B cell (primary cell): ENCODE data around the gene BST2. TPM values are rescaled to one million over a fixed set of nuclear protein-coding genes. Genes with fewer than 3 reads are reported as not detected.

Experiments used
- ATAC-seq: fragments of 200-7000 bp; cut with Tn5 transposase; one replicate; pipeline ENCODE4 v1.10.0; 2021; ENCODE audit warnings: low read depth, mild to moderate bottlenecking, moderate number of reproducible peaks, moderate library complexity
- CTCF ChIA-PET: fragments of 350-600 bp; sonication (Branson Sonifier 250); formaldehyde crosslinking; loops from one replicate; lab custom pipeline; 2021; ENCODE audit warnings: antibody characterized with exemption, inconsistent platforms; lab: Charles Lee
- POLR2A ChIA-PET: fragments of 350-600 bp; sonication (Branson Sonifier 250); formaldehyde crosslinking; loops from one replicate; lab custom pipeline; 2021; ENCODE audit warnings: antibody characterized with exemption; lab: Charles Lee
- DNase-seq: peaks from one replicate; pipeline ENCODE4 v3.0.0; 2013
- H2AFZ ChIP-seq: 2 replicates; pipeline ENCODE4 v1.6.1; 2012; ENCODE audit warnings: mild to moderate bottlenecking, low read depth, low read length; ENCODE audit not compliant: insufficient read depth, poor library complexity, severe bottlenecking
- H3K27ac ChIP-seq, 2 donors: 1 replicate in 1 of 2; 2 replicates in 1 of 2; pipeline ENCODE4 v1.5.1; 2012 to 2013; ENCODE audit warnings: low read length in 2 of 2, mild to moderate bottlenecking in 2 of 2, moderate library complexity in 1 of 2
- H3K27me3 ChIP-seq, 4 experiments: fragments of 200-600 bp in 1 of 4; sonication (generic) in 1 of 4; replicated peaks in 1 of 4; 1 replicate in 2 of 4; 2 replicates in 2 of 4; pipeline versions ENCODE4 v1.6.1 to v1.7.0; 2013 to 2016; ENCODE audit warnings: low read length in 3 of 4, mild to moderate bottlenecking in 2 of 4, mixed read lengths in 1 of 4, moderate library complexity in 1 of 4; ENCODE audit not compliant: insufficient read depth in 4 of 4, control insufficient read depth in 3 of 4; ENCODE audit errors: control extremely low read depth in 1 of 4
- H3K36me3 ChIP-seq, 2 experiments: replicated peaks in 1 of 2; 1 replicate in 1 of 2; 2 replicates in 1 of 2; pipeline versions ENCODE4 v1.6.1 to v1.7.1; 2013; ENCODE audit warnings: low read length in 1 of 2; ENCODE audit not compliant: insufficient read depth in 2 of 2, control insufficient read depth in 1 of 2; ENCODE audit errors: control extremely low read depth in 1 of 2, extremely low read depth in 1 of 2
- H3K4me1 ChIP-seq, 2 donors: fragments of 200-600 bp in 1 of 2; sonication (generic) in 1 of 2; 1 replicate in 1 of 2; 2 replicates in 1 of 2; pipeline versions ENCODE4 v1.5.1 to v1.6.1; 2013 to 2017; ENCODE audit warnings: low read length in 2 of 2; ENCODE audit not compliant: control insufficient read depth in 2 of 2, insufficient read depth in 2 of 2
- H3K4me2 ChIP-seq: replicated peaks from 2 replicates; pipeline ENCODE3; 2012; ENCODE audit warnings: mild to moderate bottlenecking, low read depth, low read length; ENCODE audit not compliant: poor library complexity, severe bottlenecking
- H3K4me3 ChIP-seq, 5 experiments: fragments of 200-600 bp in 1 of 5; sonication (generic) in 1 of 5; 1 replicate in 3 of 5; 2 replicates in 2 of 5; pipeline versions ENCODE4 v1.5.1 to v1.7.0; 2011 to 2016; ENCODE audit warnings: low read length in 4 of 5, mild to moderate bottlenecking in 4 of 5, low read depth in 2 of 5, control low read depth in 1 of 5, moderate library complexity in 1 of 5; ENCODE audit not compliant: insufficient read depth in 1 of 5; ENCODE audit errors: control extremely low read depth in 1 of 5, extremely low read depth in 1 of 5
- H3K79me2 ChIP-seq: fragments of 200-600 bp; sonication (generic); one replicate; pipeline ENCODE4 v1.6.0; 2016; ENCODE audit warnings: low read length; ENCODE audit not compliant: control insufficient read depth, insufficient read depth
- H3K9ac ChIP-seq: fragments of 200-600 bp; sonication (generic); 2 replicates; pipeline ENCODE4 v1.6.1; 2017; ENCODE audit warnings: mild to moderate bottlenecking, low read length, moderate library complexity
- H3K9me3 ChIP-seq, 3 donors: one replicate each; pipeline versions ENCODE4 v1.6.1 to v1.7.1; 2013; ENCODE audit warnings: low read length in 2 of 3; ENCODE audit not compliant: control insufficient read depth in 2 of 3, insufficient read depth in 1 of 3; ENCODE audit errors: control extremely low read depth in 1 of 3
- H4K20me1 ChIP-seq: 2 replicates; pipeline ENCODE4 v1.6.0; 2012; ENCODE audit warnings: mild to moderate bottlenecking, low read length; ENCODE audit not compliant: insufficient read depth, control insufficient read depth, poor library complexity, severe bottlenecking
- H3K27ac Mint-ChIP-seq: one replicate; pipeline ENCODE4 v1.8.0; 2021; ENCODE audit warnings: mixed read lengths
- H3K27me3 Mint-ChIP-seq: one replicate; pipeline ENCODE4 v1.8.0; 2021; ENCODE audit warnings: mixed read lengths
- H3K4me1 Mint-ChIP-seq: one replicate; pipeline ENCODE4 v1.8.0; 2021; ENCODE audit warnings: mixed read lengths
- H3K4me3 Mint-ChIP-seq: one replicate; pipeline ENCODE4 v1.8.0; 2021; ENCODE audit warnings: mixed read lengths
- H3K9me3 Mint-ChIP-seq: one replicate; pipeline ENCODE4 v1.8.0; 2022; ENCODE audit warnings: mixed read lengths; ENCODE audit not compliant: insufficient read depth
- EZH2 ChIP-seq: IDR thresholded peaks from 2 replicates; pipeline ENCODE4 v1.6.1; 2012; ENCODE audit warnings: borderline replicate concordance, low read depth, mild to moderate bottlenecking, moderate library complexity, low read length; ENCODE audit not compliant: insufficient read depth, poor library complexity, severe bottlenecking
- WGBS: methylation state at CpG from one replicate; pipeline ENCODE4 v1.1.5; 2013; ENCODE audit warnings: missing lambda C conversion rate; ENCODE audit not compliant: insufficient coverage; 5-methylcytosine and 5-hydroxymethylcytosine counted together
- intact Hi-C: fragments of 100-400 bp; cut with micrococcal nuclease; formaldehyde crosslinking; loops from one replicate; pipeline ENCODE4 v1.10.0; 2022
- polyA plus RNA-seq: library from polyadenylated mRNA; depleted of rRNA; stranded (reverse); fragments of >200 nt; gene quantifications from 2 replicates; pipeline ENCODE4 v1.2.3, GENCODE V29; 2012
- total RNA-seq, 2 donors: library from RNA; stranded (reverse); fragments of 120-200 nt in 1 of 2; gene quantifications; 1 replicate in 1 of 2; 2 replicates in 1 of 2; pipeline versions ENCODE4 v1.2.3 to v1.2.4, GENCODE V29; 2013 to 2022
- TF ChIP-seq, protein P1 (sequence below): fragments of 200-600 bp; IDR thresholded peaks from one replicate; pipeline ENCODE4 v1.8.0; 2022; ENCODE audit warnings: antibody characterized with exemption, mild to moderate bottlenecking

BST2 gene
- total and polyA plus RNA-seq, 2 donors (not counting 1 experiment from before 2014, with no cell fraction given) = 59.7 to 79.5 TPM

DNA sequence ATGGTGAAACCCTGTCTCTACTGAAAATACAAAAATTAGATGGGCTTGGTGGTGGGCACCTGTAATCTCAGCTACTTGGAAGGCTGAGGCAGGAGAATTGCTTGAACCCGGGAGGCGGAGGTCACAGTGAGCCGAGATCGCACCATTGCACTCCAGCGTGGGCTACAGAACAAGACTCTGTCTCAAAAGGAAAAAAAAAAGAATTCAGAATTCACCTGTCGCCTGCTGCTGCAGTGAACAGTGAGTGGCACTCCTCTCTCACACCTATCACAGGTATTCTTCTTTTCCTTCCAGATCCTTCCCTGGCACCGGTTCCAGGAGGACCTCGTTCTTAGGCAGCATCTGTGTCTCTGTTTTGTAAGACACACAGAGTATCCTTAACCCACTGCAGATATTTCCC lies 8.7 kb upstream of the BST2 start:
- ChIA-PET POLR2A (no interaction called here), CTCF (interaction anchor here (2.2 kb wide), 1 partner anchor 28 kb away, joined by 7 read pairs; no protein-coding TSS in a partner anchor)
- Mint-ChIP-seq H3K4me1 (peaks cover 3% of the 10 kb centered on the region), H3K27me3 (no peaks in the 10 kb centered on the region), H3K4me3 (no peak overlapping the region), H3K27ac (no peak overlapping the region), H3K9me3 (no peaks in the 10 kb centered on the region)
- H3K27me3 ChIP-seq = no peaks in the 10 kb centered on the region
- H3K9me3 ChIP-seq = no peaks in the 10 kb centered on the region
- no peak overlapping the region for H3K4me3 ChIP-seq
- TF ChIP-seq, protein P1, sequence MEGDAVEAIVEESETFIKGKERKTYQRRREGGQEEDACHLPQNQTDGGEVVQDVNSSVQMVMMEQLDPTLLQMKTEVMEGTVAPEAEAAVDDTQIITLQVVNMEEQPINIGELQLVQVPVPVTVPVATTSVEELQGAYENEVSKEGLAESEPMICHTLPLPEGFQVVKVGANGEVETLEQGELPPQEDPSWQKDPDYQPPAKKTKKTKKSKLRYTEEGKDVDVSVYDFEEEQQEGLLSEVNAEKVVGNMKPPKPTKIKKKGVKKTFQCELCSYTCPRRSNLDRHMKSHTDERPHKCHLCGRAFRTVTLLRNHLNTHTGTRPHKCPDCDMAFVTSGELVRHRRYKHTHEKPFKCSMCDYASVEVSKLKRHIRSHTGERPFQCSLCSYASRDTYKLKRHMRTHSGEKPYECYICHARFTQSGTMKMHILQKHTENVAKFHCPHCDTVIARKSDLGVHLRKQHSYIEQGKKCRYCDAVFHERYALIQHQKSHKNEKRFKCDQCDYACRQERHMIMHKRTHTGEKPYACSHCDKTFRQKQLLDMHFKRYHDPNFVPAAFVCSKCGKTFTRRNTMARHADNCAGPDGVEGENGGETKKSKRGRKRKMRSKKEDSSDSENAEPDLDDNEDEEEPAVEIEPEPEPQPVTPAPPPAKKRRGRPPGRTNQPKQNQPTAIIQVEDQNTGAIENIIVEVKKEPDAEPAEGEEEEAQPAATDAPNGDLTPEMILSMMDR = no peak
- no peak for TF ChIP-seq EZH2
- intact Hi-C loops = no loop called here
- H3K36me3 ChIP-seq = peaks cover 0 to 22% of the 10 kb centered on the region in 2 experiments
- H3K79me2 ChIP-seq = peaks cover 24% of the 10 kb centered on the region
- H3K9ac ChIP-seq = no peak overlapping the region
- WGBS = 96% methylated on average over 8 of the region's 8 CpGs
- H3K4me2 ChIP-seq = no peak overlapping the region
- H4K20me1 ChIP-seq = no peaks in the 10 kb centered on the region
- DNase-seq (no peak), ATAC-seq (no peak)
- H2AFZ ChIP-seq = no peak overlapping the region
- H3K27ac ChIP-seq = no peak overlapping the region
- peaks cover 2% of the 10 kb centered on the region in 2 donors for H3K4me1 ChIP-seq

DNA sequence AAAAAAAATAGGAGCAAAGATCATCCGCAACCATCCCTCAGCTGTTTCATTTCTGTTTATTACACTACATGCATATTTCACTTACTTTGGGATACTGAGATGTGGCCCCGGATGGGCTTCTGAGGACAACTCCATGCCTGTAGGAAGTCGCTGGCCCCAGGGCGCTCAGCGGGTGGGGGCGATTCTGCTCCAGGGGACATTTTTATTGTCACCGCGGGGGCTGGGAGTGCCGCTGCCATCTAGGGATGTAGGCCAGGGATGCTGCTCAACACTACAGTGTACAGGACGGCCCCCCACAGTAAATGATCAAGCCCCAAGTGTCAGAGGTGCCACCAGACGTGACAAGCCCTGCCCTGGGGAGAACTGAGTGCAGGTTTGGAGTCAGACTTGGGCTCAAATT lies 6.4 kb upstream of the BST2 start:
- no peak overlapping the region for H3K27ac Mint-ChIP-seq
- H3K9me3 Mint-ChIP-seq = no peaks in the 10 kb centered on the region
- Histone ChIP-seq H4K20me1 (no peaks in the 10 kb centered on the region), H3K27ac (no peak overlapping the region), H3K4me2 (no peak overlapping the region), H3K27me3 (no peaks in the 10 kb centered on the region), H3K79me2 (peaks cover 26% of the 10 kb centered on the region), H2AFZ (no peak overlapping the region), H3K36me3 (peaks cover 0 to 22% of the 10 kb centered on the region in 2 experiments), H3K4me1 (peaks cover 4 to 11% of the 10 kb centered on the region in 2 donors), H3K9ac (no peak overlapping the region), H3K9me3 (no peaks in the 10 kb centered on the region), H3K4me3 (no peak overlapping the region)
- ATAC-seq (no peak), DNase-seq (no peak)
- ChIA-PET CTCF (no interaction called here), POLR2A (interaction anchor here (0.7 kb wide), 1 partner anchor 349 kb away, joined by 3 read pairs; no protein-coding TSS in a partner anchor)
- H3K4me1 Mint-ChIP-seq = peaks cover 14% of the 10 kb centered on the region
- 93% methylated on average over 11 of the region's 11 CpGs for WGBS
- TF ChIP-seq, protein P1 = no peak
- TF ChIP-seq EZH2 = no peak
- H3K27me3 Mint-ChIP-seq = no peaks in the 10 kb centered on the region
- H3K4me3 Mint-ChIP-seq = no peak overlapping the region
- intact Hi-C loops = no loop called here
